ENCODE results near the gene RAVER1.

- TF ChIP-seq POLR2A (IDR thresholded peaks at IDR 0.05) (no peak), CTCF (IDR thresholded peaks at IDR 0.05) (no peak)
Observed at GRCh38 chr19:10288662-10289166, 44.6 kb downstream of the RAVER1 start.
